Bronchial epithelial cell (primary cell): ENCODE data around the gene ESR1. TPM values are rescaled to one million over a fixed set of nuclear protein-coding genes. Genes with fewer than 3 reads are reported as not detected.
A peak's percentile ranks its signal among the peaks of the same experiment; 100 is the strongest.

Source experiments
- DNase-seq: peaks from one replicate; pipeline ENCODE4 v3.0.0-alpha.2; 2010; ENCODE audit warnings: low read depth
- FAIRE-seq: peaks from 2 replicates; lab custom pipeline; 2011; peaks lifted over from hg19 to GRCh38; lab: Jason Lieb, UNC
- H3K27me3 ChIP-seq: 2 replicates; pipeline ENCODE4 v1.5.1; 2011; ENCODE audit warnings: low read length; ENCODE audit not compliant: control insufficient read depth, insufficient read depth
- H3K36me3 ChIP-seq: 2 replicates; pipeline ENCODE4 v1.5.1; 2011; ENCODE audit warnings: low read length; ENCODE audit not compliant: control insufficient read depth, insufficient read depth
- H3K4me3 ChIP-seq: 2 replicates; pipeline ENCODE4 v1.5.1; 2011; ENCODE audit warnings: mild to moderate bottlenecking, low read depth, low read length, control low read depth
- total RNA-seq: library from RNA; depleted of rRNA; stranded (reverse); fragments of >200 nt; gene quantifications from 2 replicates; pipeline ENCODE4 v1.2.1, GENCODE V29; 2014
- TF ChIP-seq, protein P1 (sequence below): IDR thresholded peaks from 2 replicates; pipeline ENCODE4 v1.5.1; 2011; ENCODE audit warnings: mild to moderate bottlenecking, moderate library complexity, low read length, control low read depth, inconsistent platforms; ENCODE audit not compliant: insufficient read depth, severe bottlenecking

The ESR1 gene
- total RNA-seq, 1 donor from 2014 or later: under 0.01 TPM

DNA sequence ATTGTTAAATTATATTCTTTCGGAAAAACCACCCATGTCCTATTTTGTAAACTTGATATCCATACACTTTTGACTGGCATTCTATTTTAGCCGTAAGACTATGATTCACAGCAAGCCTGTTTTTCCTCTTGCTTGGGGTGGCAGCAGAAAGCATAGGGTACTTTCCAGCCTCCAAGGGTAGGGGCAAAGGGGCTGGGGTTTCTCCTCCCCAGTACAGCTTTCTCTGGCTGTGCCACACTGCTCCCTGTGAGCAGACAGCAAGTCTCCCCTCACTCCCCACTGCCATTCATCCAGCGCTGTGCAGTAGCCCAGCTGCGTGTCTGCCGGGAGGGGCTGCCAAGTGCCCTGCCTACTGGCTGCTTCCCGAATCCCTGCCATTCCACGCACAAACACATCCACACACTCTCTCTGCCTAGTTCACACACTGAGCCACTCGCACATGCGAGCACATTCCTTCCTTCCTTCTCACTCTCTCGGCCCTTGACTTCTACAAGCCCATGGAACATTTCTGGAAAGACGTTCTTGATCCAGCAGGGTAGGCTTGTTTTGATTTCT lies 2.1 kb upstream of the ESR1 start:
- Histone ChIP-seq H3K27me3 (peaks cover 35% of the 10 kb centered on the region), H3K4me3 (no peak overlapping the region), H3K36me3 (no peaks in the 10 kb centered on the region)
- TF ChIP-seq, protein P1, sequence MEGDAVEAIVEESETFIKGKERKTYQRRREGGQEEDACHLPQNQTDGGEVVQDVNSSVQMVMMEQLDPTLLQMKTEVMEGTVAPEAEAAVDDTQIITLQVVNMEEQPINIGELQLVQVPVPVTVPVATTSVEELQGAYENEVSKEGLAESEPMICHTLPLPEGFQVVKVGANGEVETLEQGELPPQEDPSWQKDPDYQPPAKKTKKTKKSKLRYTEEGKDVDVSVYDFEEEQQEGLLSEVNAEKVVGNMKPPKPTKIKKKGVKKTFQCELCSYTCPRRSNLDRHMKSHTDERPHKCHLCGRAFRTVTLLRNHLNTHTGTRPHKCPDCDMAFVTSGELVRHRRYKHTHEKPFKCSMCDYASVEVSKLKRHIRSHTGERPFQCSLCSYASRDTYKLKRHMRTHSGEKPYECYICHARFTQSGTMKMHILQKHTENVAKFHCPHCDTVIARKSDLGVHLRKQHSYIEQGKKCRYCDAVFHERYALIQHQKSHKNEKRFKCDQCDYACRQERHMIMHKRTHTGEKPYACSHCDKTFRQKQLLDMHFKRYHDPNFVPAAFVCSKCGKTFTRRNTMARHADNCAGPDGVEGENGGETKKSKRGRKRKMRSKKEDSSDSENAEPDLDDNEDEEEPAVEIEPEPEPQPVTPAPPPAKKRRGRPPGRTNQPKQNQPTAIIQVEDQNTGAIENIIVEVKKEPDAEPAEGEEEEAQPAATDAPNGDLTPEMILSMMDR: no peak
- DNase-seq (no peak), FAIRE-seq (no peak)

- no peak for FAIRE-seq
- peaks cover 37% of the 10 kb centered on the region for H3K27me3 ChIP-seq
- H3K4me3 ChIP-seq: no peak overlapping the region
- TF ChIP-seq, protein P1: no peak
- DNase-seq: no peak
- no peaks in the 10 kb centered on the region for H3K36me3 ChIP-seq
Observed at GRCh38 chr6:151806757-151807512, 547 bp upstream of the ESR1 start.

- TF ChIP-seq, protein P1: no peak
- peak overlapping the region; percentile 12 for H3K4me3 ChIP-seq
- no peak for FAIRE-seq
- H3K27me3 ChIP-seq: peaks cover 37% of the 10 kb centered on the region
- no peak for DNase-seq
- no peaks in the 10 kb centered on the region for H3K36me3 ChIP-seq
Observed at GRCh38 chr6:151808371-151809241, 1.1 kb downstream of the ESR1 start.

DNA sequence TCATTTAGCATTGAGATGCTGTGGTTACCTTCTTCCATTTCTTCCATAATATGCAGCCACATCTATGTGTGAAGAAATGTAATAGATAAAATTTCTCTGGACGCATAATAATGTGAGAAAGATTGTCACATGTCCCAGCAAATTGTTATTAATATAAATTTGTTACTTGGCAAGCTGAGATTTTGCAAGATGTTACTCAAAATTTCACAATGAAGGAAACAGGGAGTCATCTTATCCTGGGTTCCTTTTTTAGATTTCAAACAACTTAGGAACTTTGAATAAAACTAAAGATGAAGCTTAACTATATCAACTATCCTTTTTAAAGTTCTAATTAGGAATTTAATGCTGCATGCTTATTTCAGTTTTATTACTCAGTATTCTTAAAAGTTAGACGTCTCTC lies 3.6 kb downstream of the ESR1 start:
- Histone ChIP-seq H3K27me3 (peaks cover 30% of the 10 kb centered on the region), H3K4me3 (no peak overlapping the region), H3K36me3 (no peaks in the 10 kb centered on the region)
- TF ChIP-seq, protein P1: no peak
- no peak for DNase-seq
- FAIRE-seq: no peak

DNA sequence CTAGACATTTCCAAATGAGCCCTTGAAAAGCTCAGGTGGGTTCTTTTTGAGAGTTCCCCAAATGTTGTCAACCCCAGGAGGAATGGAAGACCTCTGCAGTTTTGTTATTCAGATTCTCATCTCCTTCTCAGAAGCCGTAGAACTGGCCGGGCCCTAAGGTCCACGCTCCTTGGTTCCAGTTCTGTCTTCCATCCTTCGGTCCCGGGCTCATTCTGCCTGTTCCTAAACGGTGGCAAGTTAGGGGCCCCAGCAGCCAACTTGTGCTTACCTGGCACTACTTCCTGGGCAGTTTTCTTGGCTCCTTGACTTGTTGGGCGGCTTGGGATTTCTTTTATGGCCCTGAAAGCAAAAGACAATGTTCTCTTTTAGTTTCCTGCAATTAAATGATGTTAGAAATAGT lies 6.4 kb downstream of the ESR1 start:
- FAIRE-seq (no peak), DNase-seq (no peak)
- H3K36me3 ChIP-seq: no peaks in the 10 kb centered on the region
- TF ChIP-seq, protein P1: no peak
- H3K4me3 ChIP-seq: no peak overlapping the region
- H3K27me3 ChIP-seq: peaks cover 9% of the 10 kb centered on the region
